A673 (cell line): ENCODE data around the gene BHLHE23. TPM values are rescaled to one million over a fixed set of nuclear protein-coding genes. Genes with fewer than 3 reads are reported as not detected.

ENCODE experiments used
- BruUV-seq: library from RNA; stranded (reverse); fragments of 400-500 nt; replicated peaks from 2 replicates; lab custom pipeline; 2021; lab: Mats Ljungman, UMichigan
- CTCF ChIA-PET: fragments of 300-600 bp; sonication (Branson Sonifier 250); formaldehyde crosslinking; loops from one replicate; lab custom pipeline; 2022; ENCODE audit warnings: antibody characterized with exemption; lab: Charles Lee
- POLR2A ChIA-PET: fragments of 300-600 bp; sonication (Branson Sonifier 250); formaldehyde crosslinking; loops from one replicate; lab custom pipeline; 2022; ENCODE audit warnings: antibody characterized with exemption; ENCODE audit not compliant: low non-redundant PET; lab: Charles Lee
- DNase-seq: peaks from one replicate; pipeline ENCODE4 v3.0.0-alpha.2; 2015; ENCODE audit warnings: low spot score
- H3K27ac ChIP-seq: fragments of 200-600 bp; sonication (generic); 2 replicates; pipeline ENCODE4 v1.5.1; 2016; ENCODE audit warnings: mixed run types, low read depth, mild to moderate bottlenecking, mixed read lengths, antibody characterized with exemption, low read length; ENCODE audit not compliant: poor library complexity, severe bottlenecking
- H3K27me3 ChIP-seq: fragments of 200-600 bp; sonication (generic); replicated peaks from 2 replicates; pipeline ENCODE4 v1.6.1; 2017; ENCODE audit warnings: mixed run types, low read depth, mild to moderate bottlenecking, mixed read lengths, antibody characterized with exemption, low read length; ENCODE audit not compliant: insufficient read depth, poor library complexity
- H3K36me3 ChIP-seq: fragments of 200-600 bp; sonication (generic); 2 replicates; pipeline ENCODE4 v1.6.1; 2016; ENCODE audit warnings: mixed run types, mild to moderate bottlenecking, mixed read lengths, antibody characterized with exemption, low read length; ENCODE audit not compliant: insufficient read depth, poor library complexity, severe bottlenecking
- H3K4me1 ChIP-seq: fragments of 200-600 bp; sonication (generic); 2 replicates; pipeline ENCODE4 v1.6.1; 2017; ENCODE audit warnings: mixed run types, mild to moderate bottlenecking, mixed read lengths, antibody characterized with exemption, low read length; ENCODE audit not compliant: insufficient read depth, poor library complexity, severe bottlenecking
- H3K4me3 ChIP-seq: fragments of 200-600 bp; sonication (generic); 2 replicates; pipeline ENCODE4 v1.5.1; 2016; ENCODE audit warnings: low read depth, mixed run types, mild to moderate bottlenecking, mixed read lengths, low read length; ENCODE audit not compliant: poor library complexity, severe bottlenecking
- H3K9me3 ChIP-seq: fragments of 200-600 bp; sonication (generic); 2 replicates; pipeline ENCODE4 v1.6.1; 2016; ENCODE audit warnings: mixed run types, low read depth, mild to moderate bottlenecking, mixed read lengths, antibody characterized with exemption, low read length; ENCODE audit not compliant: poor library complexity, severe bottlenecking
- EZH2 ChIP-seq: fragments of 200-600 bp; sonication (generic); IDR thresholded peaks from 2 replicates; pipeline ENCODE4 v1.6.1; 2017; ENCODE audit warnings: borderline replicate concordance, low read depth, mild to moderate bottlenecking, mixed read lengths, antibody characterized with exemption, low read length; ENCODE audit not compliant: poor library complexity, severe bottlenecking
- intact Hi-C: fragments of 100-400 bp; cut with micrococcal nuclease; formaldehyde crosslinking; loops from one replicate; pipeline ENCODE4 v1.10.0; 2022; ENCODE audit not compliant: unreplicated experiment
- total RNA-seq: library from RNA; stranded (reverse); gene quantifications from 2 replicates; pipeline ENCODE4 v1.2.3, GENCODE V29; 2021
- TF ChIP-seq, protein P1 (sequence below): fragments of 300-800, 200-600 bp; sonication (generic); conservative IDR thresholded peaks from 2 replicates; pipeline ENCODE4 v1.5.1; 2017; ENCODE audit warnings: low read depth, mild to moderate bottlenecking, antibody characterized with exemption, low read length, moderate library complexity, mixed read lengths

Gene BHLHE23
- total RNA-seq, 1 experiment from 2014 or later = not detected

DNA sequence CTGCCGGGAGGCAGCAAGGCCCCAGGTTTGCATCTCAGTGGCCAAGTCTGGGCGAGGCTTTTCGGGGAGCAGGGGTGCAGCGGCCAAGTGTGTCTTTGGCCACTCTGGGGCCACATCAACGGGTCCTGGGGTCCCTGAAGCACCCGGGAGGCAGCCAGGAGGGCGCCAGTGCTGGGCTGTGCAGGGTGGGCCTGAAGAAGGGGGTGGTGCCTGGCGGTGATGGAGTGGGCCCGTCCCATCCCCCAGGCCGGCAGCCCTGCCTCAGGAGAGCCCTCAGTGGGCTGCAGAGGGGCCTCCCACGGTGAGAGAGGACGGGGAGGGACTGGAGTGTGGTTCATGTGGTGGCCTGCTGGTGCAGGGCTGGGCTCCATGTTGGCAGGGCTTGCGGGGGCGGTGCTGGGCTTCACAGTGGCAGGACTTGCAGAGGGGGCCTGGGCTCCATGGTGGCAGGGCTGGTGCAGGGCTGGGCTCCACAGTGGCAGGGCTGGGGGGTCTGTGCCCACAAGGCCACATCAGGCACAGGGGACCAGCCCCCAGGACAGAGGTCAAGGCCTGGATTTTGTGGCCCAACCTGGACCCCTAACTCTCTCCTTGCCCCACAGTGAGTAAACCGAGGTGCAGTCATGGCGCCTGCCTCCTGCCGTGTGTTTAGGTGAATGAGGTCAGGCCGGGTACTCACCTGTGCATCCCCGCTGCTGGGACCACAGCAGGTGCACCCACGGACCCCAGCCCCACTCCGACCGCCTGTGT lies 10.5 kb upstream of the BHLHE23 start:
- no peak overlapping the region for H3K4me3 ChIP-seq
- no peak overlapping the region for H3K27ac ChIP-seq
- ChIA-PET POLR2A (no interaction called here), CTCF (no interaction called here)
- BruUV-seq = no TSS peak
- H3K4me1 ChIP-seq = no peaks in the 10 kb centered on the region
- TF ChIP-seq EZH2 = no peak
- TF ChIP-seq, protein P1, sequence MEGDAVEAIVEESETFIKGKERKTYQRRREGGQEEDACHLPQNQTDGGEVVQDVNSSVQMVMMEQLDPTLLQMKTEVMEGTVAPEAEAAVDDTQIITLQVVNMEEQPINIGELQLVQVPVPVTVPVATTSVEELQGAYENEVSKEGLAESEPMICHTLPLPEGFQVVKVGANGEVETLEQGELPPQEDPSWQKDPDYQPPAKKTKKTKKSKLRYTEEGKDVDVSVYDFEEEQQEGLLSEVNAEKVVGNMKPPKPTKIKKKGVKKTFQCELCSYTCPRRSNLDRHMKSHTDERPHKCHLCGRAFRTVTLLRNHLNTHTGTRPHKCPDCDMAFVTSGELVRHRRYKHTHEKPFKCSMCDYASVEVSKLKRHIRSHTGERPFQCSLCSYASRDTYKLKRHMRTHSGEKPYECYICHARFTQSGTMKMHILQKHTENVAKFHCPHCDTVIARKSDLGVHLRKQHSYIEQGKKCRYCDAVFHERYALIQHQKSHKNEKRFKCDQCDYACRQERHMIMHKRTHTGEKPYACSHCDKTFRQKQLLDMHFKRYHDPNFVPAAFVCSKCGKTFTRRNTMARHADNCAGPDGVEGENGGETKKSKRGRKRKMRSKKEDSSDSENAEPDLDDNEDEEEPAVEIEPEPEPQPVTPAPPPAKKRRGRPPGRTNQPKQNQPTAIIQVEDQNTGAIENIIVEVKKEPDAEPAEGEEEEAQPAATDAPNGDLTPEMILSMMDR = no peak
- peaks cover 10% of the 10 kb centered on the region for H3K9me3 ChIP-seq
- H3K36me3 ChIP-seq = no peaks in the 10 kb centered on the region
- intact Hi-C loops = no loop called here
- DNase-seq = no peak
- H3K27me3 ChIP-seq = peaks cover 28% of the 10 kb centered on the region

DNA sequence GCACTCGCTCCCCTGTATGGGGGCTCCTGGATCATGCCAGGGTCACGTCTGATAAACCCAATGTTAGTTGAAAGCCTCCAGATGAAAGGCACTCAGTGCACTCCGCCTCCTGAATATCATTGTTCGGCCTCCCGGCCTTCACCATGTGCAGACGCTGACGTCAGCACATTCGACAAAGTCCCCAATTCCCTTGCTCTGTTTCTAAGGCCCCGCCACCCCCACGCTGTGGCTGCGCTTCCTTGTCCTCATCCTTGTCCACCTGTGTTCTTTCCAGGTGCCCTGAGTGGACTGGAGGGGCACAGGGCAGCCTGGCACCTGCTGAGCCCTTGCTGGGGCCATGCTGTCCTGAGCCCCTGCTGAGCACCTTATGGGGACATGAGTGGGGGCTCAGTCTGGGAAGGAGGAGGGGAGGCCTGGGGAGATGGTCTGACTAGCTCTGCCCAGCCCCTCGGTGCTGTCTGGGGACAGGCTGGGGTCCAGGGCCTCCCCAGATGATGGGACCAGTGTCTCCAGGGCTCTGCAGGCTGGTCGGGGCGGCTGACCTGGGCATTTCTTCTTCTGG lies 9.8 kb upstream of the BHLHE23 start:
- DNase-seq = no peak
- peaks cover 10% of the 10 kb centered on the region for H3K9me3 ChIP-seq
- H3K27me3 ChIP-seq = peaks cover 34% of the 10 kb centered on the region
- POLR2A ChIA-PET = no interaction called here
- H3K27ac ChIP-seq = no peak overlapping the region
- BruUV-seq = no TSS peak
- CTCF ChIA-PET = no interaction called here
- intact Hi-C loops = no loop called here
- H3K4me3 ChIP-seq = no peak overlapping the region
- TF ChIP-seq EZH2 = no peak
- TF ChIP-seq, protein P1 = no peak
- no peaks in the 10 kb centered on the region for H3K4me1 ChIP-seq
- no peaks in the 10 kb centered on the region for H3K36me3 ChIP-seq

DNA sequence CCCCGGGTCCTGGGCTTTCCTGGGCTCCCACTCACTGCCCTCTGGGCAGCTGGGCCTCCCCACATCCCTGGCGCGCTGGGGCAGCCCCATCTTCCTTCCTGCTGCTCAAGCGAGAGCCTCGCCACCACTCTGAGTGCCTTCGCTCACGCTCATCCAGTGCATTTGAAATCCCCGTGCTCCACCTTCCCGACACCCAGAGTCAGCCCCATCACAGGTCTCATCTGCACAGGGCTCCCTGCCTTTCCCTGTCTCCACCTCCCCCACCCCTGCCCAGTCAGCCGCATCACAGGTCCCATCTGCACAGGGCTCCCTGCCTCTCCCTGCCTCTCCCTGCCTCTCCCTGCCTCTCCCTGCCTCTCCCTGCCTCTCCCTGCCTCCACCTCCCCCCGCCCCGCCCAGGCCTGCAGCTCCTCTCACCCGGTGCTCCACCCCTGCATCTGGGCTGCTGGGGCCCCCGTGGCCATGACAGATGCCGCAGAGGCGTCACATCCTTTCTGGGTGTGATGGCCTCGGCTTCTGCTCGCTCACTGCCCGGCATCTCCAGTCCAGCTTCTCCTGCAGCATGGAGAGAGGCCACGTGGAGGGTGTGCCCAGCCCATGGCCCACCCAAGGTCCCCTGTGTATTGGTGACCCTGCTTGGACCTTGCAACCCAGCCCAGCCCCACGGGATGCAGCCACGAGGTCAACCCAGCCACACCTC lies 9.0 kb upstream of the BHLHE23 start:
- no peak overlapping the region for H3K27ac ChIP-seq
- BruUV-seq = no TSS peak
- DNase-seq = no peak
- peaks cover 42% of the 10 kb centered on the region for H3K27me3 ChIP-seq
- peaks cover 10% of the 10 kb centered on the region for H3K9me3 ChIP-seq
- ChIA-PET POLR2A (no interaction called here), CTCF (no interaction called here)
- H3K4me3 ChIP-seq = no peak overlapping the region
- TF ChIP-seq EZH2 = no peak
- TF ChIP-seq, protein P1 = no peak
- intact Hi-C loops = no loop called here
- H3K4me1 ChIP-seq = no peaks in the 10 kb centered on the region
- no peaks in the 10 kb centered on the region for H3K36me3 ChIP-seq
